T-helper 2 cell (primary cell): ENCODE data around the gene TCEA3.

Source experiments
- DNase-seq, 5 experiments: peaks; one replicate each; pipeline versions ENCODE4 v3.0.0 to v3.0.0-alpha.2; 2012 to 2022

Gene TCEA3

DNA sequence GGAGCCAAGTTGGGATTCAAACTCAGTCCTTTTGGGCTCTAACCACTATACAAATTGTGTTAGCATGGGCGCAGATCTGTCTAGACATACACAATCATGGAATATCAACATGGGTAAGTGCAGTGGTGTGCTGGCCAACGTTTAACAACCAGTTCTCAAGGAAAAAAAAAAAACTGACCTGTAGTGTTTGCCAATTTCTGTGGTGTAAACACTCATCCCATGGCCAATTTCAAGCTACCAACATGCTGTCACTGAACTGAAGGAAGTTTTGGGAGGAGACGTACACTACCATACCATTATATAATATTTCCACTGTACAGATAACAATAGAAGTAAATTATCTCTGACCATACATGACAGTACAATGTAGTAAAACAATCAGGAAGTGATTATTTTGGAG is 3.2 kb downstream of the TCEA3 start:
- DNase-seq, result no peak

DNA sequence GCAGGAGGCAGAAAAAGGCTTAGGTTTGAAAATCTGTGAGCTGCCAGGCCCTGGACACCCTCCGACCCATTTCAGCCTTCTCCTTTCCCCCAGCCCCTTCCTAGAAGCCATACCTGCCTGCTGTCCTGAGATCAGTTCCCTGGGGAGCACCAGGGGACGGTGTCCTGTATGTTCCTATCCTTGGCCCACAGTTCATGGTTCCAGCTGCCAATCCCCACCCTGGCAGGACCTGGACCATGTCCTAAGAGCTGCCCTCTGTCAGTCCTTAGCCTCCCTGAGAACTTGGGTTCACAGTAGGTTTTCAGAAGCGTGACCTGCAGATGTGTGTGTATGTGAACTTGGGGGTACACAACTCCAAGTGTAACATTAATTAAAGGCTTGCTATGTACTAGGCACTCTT is 3.8 kb downstream of the TCEA3 start:
- DNase-seq, result no peak

DNA sequence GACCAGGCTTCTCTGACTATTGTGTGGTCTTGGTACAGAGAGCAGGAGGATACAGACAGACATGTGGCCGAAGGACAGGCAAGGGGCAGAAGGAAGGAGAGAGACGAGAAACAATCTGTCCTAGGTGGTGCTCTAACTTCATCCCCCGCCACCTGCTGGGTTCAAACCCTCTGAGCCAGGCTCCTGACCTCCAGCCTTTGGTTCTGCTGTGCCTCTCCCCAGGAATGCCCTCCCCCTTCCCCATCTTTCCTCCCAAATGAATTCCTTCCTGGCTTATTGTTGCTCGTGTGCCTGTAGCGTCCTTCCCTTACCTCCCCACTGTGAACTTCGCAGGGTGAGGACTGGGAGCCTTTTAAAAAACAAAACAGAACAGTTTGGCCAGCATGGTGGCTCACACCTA is 5.4 kb downstream of the TCEA3 start:
- DNase-seq, result no peak

DNA sequence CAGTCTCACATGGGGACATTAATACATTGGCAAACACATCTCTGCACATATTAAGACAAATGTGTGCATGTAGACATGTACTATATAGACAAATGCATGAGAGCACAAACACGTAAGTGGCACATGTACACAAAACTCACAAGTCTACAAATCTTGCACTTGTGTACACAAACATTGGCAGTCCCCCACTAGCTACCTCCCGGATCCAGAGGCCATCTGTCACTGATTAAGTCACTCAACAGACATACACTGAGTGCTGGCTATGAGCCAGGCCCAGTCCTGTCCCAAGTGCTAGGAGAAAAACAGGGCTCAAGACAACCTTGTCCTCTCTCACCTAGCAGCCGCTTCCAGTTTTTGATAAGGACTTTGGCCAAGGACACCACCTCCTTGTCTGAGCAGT is 7.0 kb downstream of the TCEA3 start:
- no peak for DNase-seq

DNA sequence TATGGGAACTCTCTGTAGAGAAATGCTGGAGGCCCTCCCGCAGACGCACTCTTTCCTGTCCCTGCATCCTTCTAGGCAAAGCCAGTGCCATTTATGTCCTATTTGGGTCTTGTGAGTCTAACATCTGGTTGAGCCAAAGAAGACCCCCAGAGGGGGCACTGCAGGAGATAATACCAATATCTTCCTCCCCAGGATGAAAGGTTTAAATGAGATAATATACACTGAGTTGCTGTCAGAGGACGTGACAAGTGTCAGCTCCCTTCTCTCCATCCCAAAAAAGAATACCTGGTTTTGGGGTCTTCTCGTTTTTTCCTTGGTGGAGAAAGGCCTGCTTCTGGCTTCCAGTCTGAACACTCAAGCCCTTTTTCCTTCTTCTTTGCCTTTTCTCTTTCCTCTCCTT is 7.6 kb downstream of the TCEA3 start:
- no peak for DNase-seq

DNA sequence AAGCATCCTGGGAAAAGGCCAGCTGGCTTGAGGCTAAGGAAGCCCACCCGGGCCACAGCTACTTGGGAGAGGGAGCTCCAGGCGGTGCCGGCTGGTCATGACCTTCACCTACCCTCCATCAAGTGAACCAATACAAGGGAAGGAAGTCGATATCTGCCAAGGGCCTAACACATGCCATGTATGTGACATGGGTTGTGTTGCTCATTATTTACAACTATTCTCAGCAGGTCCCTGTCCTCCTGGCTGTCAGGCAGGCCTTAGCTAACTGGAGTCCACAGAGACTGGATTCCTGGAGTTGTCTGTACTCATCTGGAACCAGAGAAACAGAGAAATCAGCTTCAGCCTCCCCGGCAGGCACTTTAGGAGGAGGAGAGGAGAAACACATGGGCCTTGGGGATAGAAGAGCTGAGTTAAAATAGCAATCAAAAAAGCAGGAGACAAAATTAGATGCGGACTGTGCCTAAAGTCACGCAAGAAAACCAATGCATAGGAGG is 15.7 kb downstream of the TCEA3 start:
- no peak for DNase-seq

DNA sequence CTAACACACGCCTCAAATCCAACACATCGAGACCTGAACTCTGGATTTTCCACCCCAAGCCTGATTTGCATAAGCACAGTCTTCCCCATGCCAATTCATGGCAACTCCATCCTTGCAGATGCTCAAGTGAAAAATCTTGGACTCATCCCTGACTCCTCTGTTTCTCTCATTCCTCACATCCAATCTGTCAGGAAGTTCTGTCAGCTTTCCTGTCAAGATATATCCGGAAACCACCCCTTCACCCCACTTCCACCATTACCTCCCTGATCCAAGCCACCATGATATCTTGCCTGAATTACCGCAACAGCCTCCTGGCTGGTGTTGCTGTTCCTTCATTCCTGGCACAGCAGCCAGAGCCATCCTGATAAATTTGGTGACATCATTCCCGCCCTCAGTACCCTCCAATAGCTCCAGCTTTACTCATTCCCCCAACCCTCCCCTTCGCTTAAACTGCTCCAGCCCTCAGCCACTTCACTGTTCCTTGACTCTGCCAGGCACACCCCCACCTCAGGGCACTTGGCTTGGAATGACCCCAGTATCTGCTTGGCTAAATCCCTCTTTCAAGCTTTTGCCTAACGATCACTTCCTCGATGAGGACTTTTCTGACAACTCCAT is 17.4 kb downstream of the TCEA3 start:
- DNase-seq, result no peak

DNA sequence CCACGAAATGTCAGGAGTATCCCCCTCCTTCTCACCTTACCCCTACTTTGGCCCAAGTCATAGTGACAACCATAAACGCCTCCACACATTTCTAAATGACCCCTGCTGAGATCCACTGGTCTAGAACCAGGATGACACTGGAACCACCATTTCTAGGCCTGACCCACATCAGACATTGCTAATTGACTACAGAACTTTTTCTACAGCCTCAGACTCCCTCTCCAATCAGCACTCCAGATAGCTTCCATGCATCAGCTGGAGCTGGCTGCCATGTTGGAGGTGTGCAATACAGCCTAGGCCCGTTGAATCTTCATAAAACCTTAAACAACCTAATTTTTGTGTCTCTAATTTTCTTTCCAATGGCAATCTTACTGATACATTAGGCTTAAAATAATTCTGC is 18.6 kb downstream of the TCEA3 start:
- DNase-seq, result no peak

DNA sequence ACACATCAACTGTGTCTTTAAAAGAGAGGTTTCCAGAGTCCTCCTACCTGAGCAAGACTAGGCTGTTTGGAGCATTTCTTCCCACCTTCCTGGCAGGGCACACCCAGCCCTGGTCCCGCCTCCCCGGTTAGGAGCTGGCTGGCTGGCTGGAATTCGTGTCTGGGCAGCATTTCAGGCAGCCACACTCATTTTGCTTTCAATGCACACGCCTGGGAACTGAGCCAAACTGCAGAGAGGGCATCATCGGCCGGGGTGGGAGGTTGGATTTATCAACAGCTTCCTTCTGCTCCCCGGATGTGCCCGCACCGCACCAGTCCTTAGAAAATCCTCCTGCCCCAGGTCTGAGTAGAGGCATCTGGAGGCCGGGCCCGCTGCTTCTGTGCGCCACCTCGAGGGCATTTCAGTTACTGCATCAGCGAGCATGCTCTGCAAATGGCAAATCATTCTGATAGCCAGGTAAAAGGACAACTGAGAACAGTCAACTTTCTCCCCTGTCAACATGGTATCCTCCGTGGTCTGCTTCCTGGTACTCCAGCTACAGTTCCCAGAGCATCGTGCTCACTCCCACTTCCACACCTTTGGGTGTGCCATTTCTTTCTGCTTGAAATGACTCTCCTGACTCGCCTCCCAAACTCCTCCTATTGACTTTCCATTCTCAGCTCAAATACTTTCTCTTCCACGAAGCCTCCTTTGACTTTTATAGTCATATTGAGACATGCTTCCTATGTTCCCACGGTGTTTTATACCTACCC is 20.6 kb downstream of the TCEA3 start:
- DNase-seq, result peak; percentile 45 to 82 (median 66)

DNA sequence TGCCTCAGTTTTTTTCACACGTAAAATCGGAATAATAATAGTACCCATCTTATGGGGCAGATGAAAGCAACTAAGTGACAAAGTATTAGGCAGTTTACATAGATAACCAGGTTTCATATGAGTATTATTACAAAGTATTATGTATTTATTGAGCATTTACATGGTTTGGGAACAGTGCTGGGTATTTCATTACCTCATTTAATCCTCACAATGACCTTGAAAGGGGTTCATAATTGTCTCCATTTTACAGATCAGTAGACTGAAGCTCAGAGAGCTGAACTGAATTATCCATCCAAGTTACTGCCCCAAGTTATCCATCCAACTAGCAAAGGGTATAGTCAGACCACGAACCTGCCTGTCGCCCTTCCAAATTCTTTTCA is 21.2 kb downstream of the TCEA3 start:
- no peak for DNase-seq

DNA sequence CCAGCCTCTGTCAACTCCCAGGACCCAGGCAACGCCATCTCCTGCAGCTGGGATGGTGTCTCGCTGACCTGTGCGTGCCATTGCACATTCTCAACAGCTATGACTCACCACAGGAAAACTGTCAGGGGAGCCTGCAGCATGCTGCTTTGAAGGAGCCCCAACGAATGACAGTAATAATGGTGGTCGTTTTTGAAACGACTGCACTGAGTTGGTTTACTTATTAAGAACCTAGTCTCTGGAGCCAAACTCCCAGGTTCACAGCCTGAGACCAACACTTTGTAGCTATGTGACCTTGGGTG is 21.6 kb downstream of the TCEA3 start:
- no peak for DNase-seq

DNA sequence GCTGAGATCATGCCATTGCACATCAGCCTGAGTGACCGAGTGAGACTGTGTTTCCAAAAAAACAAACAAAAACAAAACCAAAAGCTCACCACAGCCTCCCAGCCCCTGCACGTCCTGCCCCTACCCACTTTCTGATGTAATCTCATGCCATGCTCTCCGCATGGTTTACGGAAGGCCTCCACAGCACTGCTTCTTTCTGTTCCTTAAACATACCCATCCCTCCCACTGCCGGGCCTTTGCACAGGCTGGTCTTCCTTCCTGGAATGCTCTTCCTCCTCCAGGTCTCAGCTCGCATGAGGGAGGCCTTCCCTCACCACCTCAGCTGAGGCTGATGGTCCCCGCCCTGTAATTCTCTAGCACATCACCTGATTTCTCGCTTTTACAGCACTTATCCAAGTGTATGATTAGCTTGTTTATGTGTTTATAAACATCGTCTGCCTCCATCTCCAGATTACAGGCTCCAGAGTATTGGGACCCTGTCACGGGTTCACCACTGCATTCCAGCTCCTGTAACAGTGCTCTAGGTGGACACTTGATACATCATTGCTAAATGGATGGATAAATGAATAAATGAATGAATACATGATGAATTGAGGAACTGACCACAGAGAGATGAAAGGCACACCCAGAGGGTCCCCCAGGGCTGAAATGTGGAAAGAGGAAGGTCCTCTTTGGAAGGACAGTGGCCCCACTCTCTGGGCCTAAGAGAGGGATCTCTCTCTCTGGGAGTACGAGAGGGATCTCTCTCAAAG is 22.1 kb downstream of the TCEA3 start:
- DNase-seq, result no peak

DNA sequence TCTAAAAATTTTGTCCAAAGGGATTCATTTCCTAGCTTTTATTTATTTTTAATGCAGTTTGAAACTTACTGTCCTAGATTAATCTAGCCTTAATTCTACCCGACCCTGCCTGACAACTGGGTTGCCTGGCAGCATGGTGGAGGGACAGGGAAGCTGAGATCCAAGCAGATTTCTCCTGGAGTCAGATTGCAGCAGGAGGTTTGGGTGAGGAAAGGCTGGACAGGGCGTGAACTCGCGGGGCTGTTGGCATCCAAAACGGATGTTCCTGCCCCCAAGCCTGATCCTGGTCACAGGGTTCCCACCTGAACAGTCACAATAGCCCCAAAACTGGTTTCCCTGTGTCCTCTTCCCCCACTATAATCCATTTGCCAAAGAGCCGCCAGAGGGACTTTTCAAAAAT is 23.2 kb downstream of the TCEA3 start:
- DNase-seq, result no peak

DNA sequence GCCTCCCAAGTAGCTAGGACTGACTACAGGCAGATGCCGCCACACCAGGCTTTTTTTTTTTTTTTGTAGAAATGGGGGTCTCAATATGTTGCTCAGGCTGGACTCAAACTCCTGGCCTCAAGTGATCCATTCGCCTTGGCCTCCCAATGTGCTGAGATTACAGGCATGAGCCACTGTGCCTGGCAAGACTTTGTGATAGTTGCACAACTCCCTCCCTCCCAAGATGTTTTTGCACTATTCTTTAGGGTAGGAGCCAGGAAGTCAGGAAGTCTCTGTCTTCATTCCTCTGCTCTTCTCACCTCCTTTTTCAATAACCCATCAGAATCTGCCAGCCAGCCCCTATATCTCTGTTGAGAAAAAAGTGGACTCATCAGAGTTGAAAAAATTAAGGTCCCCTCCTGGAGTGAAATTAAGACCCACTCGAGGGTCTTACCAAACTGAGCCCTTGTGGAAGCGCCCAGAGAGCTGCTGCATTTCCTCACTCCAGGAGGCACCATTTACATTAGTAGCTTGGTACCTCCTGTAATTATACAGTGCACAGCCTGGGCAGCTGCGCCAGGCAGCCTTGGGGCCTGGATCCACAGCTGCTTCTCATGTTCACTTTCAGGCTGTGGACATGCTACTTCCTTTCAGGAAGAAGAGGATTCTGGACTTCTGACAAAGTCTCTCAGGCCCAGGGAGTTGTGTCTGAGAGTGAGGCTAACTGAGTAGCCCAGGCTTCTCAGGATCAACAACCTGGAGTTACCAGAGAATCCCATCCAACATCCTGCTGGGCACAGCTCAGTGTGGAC is 24.0 kb downstream of the TCEA3 start:
- no peak for DNase-seq

DNA sequence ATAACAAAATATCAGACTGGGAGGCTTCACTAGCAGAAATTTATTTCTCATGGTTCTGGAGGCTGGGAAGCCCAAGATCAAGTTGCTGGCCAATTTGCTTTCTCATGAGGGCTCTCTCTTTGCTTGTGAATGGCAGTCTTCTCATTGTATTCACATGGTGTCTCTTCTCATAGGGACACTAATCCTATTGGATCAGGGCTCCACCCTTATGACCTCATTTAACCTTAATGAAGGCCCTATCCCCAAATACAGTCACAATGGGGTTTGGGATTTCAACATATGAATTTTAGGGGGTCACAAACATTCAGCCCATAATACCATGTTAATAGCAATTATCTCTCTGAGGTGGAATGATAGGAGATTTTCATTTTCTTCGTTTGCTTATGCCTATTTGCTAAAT is 25.3 kb downstream of the TCEA3 start:
- DNase-seq, result no peak

DNA sequence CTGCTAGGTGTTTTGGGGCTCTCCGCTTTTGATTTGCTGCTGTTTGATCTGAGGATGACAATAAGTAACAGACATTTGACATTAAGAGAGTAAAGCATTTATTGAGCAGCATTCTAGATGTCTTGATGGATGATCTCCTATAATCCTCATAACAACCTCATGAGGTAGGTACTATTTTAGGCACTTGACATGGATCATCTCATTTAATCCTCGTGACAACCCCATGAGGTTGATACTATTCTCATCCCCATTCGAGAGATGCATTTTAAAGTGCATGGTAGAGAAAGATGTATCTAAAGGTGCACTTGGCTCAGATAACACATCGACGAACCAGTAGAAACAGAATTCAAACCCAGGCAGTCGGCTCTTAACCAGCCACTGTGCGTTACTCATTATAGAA is 26.6 kb downstream of the TCEA3 start:
- no peak for DNase-seq

DNA sequence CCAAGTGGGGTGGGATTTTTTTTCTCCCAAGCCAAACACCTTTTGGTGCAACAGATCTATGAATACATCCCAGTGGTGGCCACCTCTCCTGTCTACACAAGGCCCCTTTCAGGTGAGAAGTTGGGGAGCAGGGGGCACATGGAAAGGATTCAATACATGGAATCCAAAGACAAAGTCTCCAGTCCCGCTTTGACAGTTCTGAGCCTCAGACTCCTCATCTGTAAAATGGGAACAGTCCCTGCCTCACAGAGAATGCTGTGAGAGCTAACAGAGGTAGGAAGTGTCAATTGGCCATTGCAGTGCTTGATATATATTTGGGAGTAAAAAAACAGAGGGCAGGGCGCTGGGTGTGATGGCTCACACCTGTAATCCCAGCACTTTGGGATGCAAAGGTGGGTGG is 28.2 kb downstream of the TCEA3 start:
- no peak for DNase-seq

DNA sequence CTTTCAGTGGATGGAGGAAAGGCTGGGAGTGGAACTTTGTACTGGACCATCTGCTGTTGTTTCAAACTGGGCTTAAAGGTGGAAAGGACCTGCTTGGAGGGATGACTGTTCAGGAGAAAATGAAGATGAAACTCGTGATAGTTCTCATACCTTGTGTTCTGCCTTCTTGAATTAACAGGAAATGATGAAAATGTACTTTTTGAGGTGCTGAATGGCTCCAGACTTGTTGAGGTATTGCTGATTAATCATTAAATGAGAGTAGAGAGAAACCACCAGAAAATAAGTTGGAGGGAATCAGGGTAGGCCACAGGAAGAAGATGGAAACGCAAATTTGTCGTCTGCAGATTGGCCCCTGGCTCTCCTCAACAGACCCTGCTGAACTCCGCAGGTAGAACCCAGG is 28.7 kb downstream of the TCEA3 start:
- no peak for DNase-seq

DNA sequence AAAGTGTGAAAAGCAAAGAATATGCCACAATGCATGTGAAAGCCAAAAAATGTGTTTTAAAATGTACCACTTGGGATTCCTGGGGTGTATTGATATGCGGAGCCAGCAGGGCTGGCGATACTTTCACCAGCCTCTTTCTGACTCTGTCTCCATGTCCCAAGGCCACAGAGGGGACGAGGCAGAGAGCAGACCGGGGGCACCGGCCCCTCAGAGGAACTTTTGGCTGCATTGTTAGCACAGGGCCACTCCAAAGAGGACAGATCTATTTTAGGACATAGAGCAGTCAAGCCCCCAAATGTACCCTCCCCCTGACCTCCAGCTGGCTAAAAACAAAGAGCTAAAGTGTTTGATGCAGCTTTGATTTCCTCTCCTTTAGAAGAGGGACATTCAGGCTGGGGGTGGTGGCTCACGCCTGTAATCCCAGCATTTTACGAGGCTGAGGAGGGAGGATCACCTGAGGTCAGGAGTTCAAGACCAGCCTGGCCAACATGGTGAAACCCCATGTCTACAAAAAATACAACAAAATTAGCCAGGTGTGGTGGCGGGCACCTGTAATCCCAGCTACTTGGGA is 29.3 kb downstream of the TCEA3 start:
- DNase-seq, result no peak

DNA sequence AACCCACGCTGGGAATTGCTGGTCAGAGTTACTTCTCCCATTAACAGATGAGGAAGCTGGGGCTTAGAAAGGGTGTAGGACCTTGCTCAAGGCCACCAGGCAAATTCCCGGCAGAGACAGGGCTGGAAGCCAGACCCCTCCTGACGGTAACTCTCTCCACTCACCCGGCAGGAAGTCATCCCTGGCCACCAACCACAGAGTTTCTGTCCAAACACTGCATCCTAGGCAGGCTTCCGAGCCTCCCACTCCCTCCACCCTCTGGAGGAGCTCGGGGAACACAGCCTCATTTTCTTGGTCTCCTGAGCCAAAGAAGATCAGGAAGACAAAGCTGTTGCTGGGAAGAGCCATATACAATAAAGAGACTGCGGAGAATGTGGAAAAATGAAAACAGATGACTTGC is 29.9 kb downstream of the TCEA3 start:
- no peak for DNase-seq

DNA sequence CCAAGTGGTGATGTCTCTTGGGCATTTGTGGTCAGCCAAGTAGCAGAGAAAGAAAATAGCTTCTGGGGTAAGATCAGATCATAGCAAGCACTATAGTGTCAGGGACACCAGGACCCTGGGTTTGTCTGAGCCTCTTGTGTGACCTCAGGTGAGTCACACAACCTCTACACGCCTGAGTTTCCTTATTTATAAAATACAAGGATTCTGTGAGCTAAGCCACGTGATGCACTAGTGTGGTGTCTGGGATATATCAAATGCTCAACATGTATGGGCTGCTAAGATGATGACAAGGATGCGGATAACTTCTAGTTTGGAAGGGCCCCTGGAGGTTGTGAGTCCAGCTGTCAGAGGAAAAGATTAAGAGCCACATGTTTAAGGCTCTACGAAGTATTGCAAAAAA is 30.4 kb downstream of the TCEA3 start:
- no peak for DNase-seq

DNA sequence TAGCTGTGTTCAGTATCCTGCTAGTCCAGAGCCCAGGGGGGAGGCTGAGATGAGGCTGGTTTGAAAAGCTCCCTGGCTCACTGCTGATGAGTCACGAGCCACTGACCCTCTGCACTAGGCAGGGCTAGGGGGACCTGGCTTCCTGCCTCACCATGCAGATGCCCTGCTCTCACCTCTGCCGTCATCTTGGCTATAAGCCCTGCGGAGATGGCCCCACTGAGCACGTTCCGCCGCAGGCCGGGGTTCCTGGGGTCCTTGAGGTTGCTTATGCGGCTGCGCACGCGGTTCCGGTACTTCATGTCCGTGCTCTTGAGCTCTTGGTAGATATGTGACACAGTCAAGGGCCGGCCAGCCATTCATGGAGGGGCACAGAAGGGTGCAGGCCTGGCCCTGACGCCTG is 30.8 kb downstream of the TCEA3 start:
- no peak for DNase-seq
